OCI-LY1 (cell line): ENCODE results near the gene GLDN.
A peak's percentile ranks its signal among the peaks of the same experiment; 100 is the strongest.

Experiments
- H2AFZ ChIP-seq: fragments of 200-600 bp; sonication (generic), shearing (Covaris generic); 2 replicates; pipeline ENCODE4 v1.6.0; 2014; ENCODE audit warnings: antibody characterized with exemption, mild to moderate bottlenecking, low read length
- H3F3A ChIP-seq: fragments of 200-600 bp; sonication (generic), shearing (Covaris generic); 2 replicates; pipeline ENCODE4 v1.6.0; 2014; ENCODE audit warnings: mild to moderate bottlenecking, antibody characterized with exemption, low read length, moderate library complexity; ENCODE audit not compliant: insufficient read depth
- H3K27ac ChIP-seq: fragments of 200-600 bp; sonication (generic); 2 replicates; pipeline ENCODE4 v1.5.1; 2014; ENCODE audit warnings: low read length, mixed run types, mild to moderate bottlenecking, low read depth; ENCODE audit not compliant: poor library complexity, severe bottlenecking
- H3K27me3 ChIP-seq: fragments of 200-600 bp; sonication (generic); 2 replicates; pipeline ENCODE4 v1.6.0; 2014; ENCODE audit warnings: antibody characterized with exemption, mild to moderate bottlenecking, low read length, moderate library complexity; ENCODE audit not compliant: insufficient read depth
- H3K36me3 ChIP-seq: fragments of 200-600 bp; sonication (generic); 2 replicates; pipeline ENCODE4 v1.6.1; 2014; ENCODE audit warnings: mild to moderate bottlenecking, antibody characterized with exemption, low read length, moderate library complexity, mixed read lengths; ENCODE audit not compliant: insufficient read depth
- H3K4me1 ChIP-seq: fragments of 200-600 bp; sonication (generic); 2 replicates; pipeline ENCODE4 v1.5.1; 2014; ENCODE audit warnings: mild to moderate bottlenecking, low read length, moderate library complexity; ENCODE audit not compliant: insufficient read depth, severe bottlenecking
- H3K4me2 ChIP-seq: fragments of 200-600 bp; sonication (generic), shearing (Covaris generic); 2 replicates; pipeline ENCODE4 v1.6.1; 2014; ENCODE audit warnings: low read length
- H3K4me3 ChIP-seq: fragments of 200-600 bp; sonication (generic); 2 replicates; pipeline ENCODE4 v1.5.1; 2014; ENCODE audit warnings: low read length, low read depth, mild to moderate bottlenecking, mixed read lengths; ENCODE audit not compliant: poor library complexity, severe bottlenecking
- H3K79me2 ChIP-seq: fragments of 200-600 bp; shearing (Covaris generic); 2 replicates; pipeline ENCODE4 v1.6.1; 2016; ENCODE audit warnings: mixed run types, low read length, mixed read lengths; ENCODE audit not compliant: insufficient read depth
- H3K9ac ChIP-seq: fragments of 200-600 bp; sonication (generic), shearing (Covaris generic); 2 replicates; pipeline ENCODE4 v1.6.1; 2014; ENCODE audit warnings: mild to moderate bottlenecking, low read length, mixed read lengths
- H3K9me2 ChIP-seq: fragments of 200-600 bp; sonication (generic), shearing (Covaris generic); 2 replicates; pipeline ENCODE4 v1.6.1; 2014; ENCODE audit warnings: low read depth, mild to moderate bottlenecking, low read length, mixed read lengths
- H3K9me3 ChIP-seq: fragments of 200-600 bp; shearing (Covaris generic); 2 replicates; pipeline ENCODE4 v1.6.1; 2014; ENCODE audit warnings: low read length, mixed read lengths
- H4K20me1 ChIP-seq: fragments of 200-600 bp; sonication (generic), shearing (Covaris generic); 2 replicates; pipeline ENCODE4 v1.6.0; 2016; ENCODE audit warnings: mild to moderate bottlenecking, low read length; ENCODE audit not compliant: insufficient read depth
- EZH2 ChIP-seq: fragments of 200-600 bp; sonication (generic), shearing (Covaris generic); IDR thresholded peaks from 2 replicates; pipeline ENCODE4 v1.8.0; 2017; ENCODE audit warnings: borderline replicate concordance, mixed run types, mild to moderate bottlenecking, antibody characterized with exemption, low read length, moderate library complexity, mixed read lengths
- TF ChIP-seq, protein P1 (sequence below): fragments of 200-600 bp; sonication (generic), shearing (Covaris generic); IDR thresholded peaks from 2 replicates; pipeline ENCODE4 v1.5.1; 2017; ENCODE audit warnings: mild to moderate bottlenecking, antibody characterized with exemption, low read length, moderate library complexity, mixed read lengths

Gene GLDN

GRCh38 chr15:51382787-51383186 is 41.3 kb downstream of the GLDN start:
- Histone ChIP-seq H3K9me2 (no peaks in the 10 kb centered on the region), H3K9me3 (no peaks in the 10 kb centered on the region), H3K9ac (no peak overlapping the region), H3K36me3 (no peaks in the 10 kb centered on the region), H3K27me3 (no peaks in the 10 kb centered on the region), H3K79me2 (no peaks in the 10 kb centered on the region), H3K4me2 (no peak overlapping the region), H3K4me3 (no peak overlapping the region), H2AFZ (no peak overlapping the region), H4K20me1 (no peaks in the 10 kb centered on the region), H3K27ac (no peak overlapping the region), H3K4me1 (no peaks in the 10 kb centered on the region), H3F3A (no peaks in the 10 kb centered on the region)
- TF ChIP-seq, protein P1, sequence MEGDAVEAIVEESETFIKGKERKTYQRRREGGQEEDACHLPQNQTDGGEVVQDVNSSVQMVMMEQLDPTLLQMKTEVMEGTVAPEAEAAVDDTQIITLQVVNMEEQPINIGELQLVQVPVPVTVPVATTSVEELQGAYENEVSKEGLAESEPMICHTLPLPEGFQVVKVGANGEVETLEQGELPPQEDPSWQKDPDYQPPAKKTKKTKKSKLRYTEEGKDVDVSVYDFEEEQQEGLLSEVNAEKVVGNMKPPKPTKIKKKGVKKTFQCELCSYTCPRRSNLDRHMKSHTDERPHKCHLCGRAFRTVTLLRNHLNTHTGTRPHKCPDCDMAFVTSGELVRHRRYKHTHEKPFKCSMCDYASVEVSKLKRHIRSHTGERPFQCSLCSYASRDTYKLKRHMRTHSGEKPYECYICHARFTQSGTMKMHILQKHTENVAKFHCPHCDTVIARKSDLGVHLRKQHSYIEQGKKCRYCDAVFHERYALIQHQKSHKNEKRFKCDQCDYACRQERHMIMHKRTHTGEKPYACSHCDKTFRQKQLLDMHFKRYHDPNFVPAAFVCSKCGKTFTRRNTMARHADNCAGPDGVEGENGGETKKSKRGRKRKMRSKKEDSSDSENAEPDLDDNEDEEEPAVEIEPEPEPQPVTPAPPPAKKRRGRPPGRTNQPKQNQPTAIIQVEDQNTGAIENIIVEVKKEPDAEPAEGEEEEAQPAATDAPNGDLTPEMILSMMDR: peak; percentile 44; the same call in 1 of the 2 replicates
- no peak for TF ChIP-seq EZH2

GRCh38 chr15:51386029-51386428 is 44.6 kb downstream of the GLDN start:
- no peaks in the 10 kb centered on the region for H3K79me2 ChIP-seq
- H3K4me2 ChIP-seq: no peak overlapping the region
- H3K9me2 ChIP-seq: no peaks in the 10 kb centered on the region
- no peak overlapping the region for H2AFZ ChIP-seq
- no peaks in the 10 kb centered on the region for H3F3A ChIP-seq
- H3K9ac ChIP-seq: no peak overlapping the region
- no peaks in the 10 kb centered on the region for H4K20me1 ChIP-seq
- H3K36me3 ChIP-seq: no peaks in the 10 kb centered on the region
- H3K4me1 ChIP-seq: no peaks in the 10 kb centered on the region
- no peak overlapping the region for H3K27ac ChIP-seq
- H3K27me3 ChIP-seq: no peaks in the 10 kb centered on the region
- no peaks in the 10 kb centered on the region for H3K9me3 ChIP-seq
- H3K4me3 ChIP-seq: no peak overlapping the region
- TF ChIP-seq EZH2: no peak
- TF ChIP-seq, protein P1: no peak

DNA sequence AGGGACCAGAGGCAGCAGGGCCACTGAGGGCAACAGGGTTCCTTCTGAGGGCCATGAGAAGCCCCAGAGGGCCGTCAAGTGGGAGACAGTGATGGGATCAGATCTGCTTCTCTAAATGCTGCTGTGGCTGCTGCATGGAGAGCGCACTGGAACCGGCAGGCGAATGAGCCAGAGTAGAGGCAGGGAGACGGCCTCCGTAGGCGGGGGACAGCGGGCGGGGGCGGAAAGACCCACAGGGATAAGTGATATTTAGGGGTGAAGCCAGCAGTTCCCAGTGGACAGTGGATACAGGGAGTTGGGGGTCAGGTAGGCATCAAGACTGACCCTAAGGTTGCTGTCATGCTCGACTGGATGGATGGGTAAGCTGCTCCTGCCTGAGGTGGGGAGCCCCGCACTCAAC is 45.0 kb downstream of the GLDN start:
- Histone ChIP-seq H3K4me2 (no peak overlapping the region), H3K4me3 (no peak overlapping the region), H3K9ac (no peak overlapping the region), H3K27ac (no peak overlapping the region), H3F3A (no peaks in the 10 kb centered on the region), H3K79me2 (no peaks in the 10 kb centered on the region), H3K4me1 (no peaks in the 10 kb centered on the region), H3K9me3 (no peaks in the 10 kb centered on the region), H3K27me3 (no peaks in the 10 kb centered on the region), H4K20me1 (no peaks in the 10 kb centered on the region), H3K36me3 (no peaks in the 10 kb centered on the region), H3K9me2 (no peaks in the 10 kb centered on the region), H2AFZ (no peak overlapping the region)
- no peak for TF ChIP-seq EZH2
- TF ChIP-seq, protein P1: no peak
